Measurements from ENCODE around the gene INAFM1.
"Not testable (repeated sequence)": the region's sequence is repeated elsewhere in the genome, so short reads cannot be mapped to it uniquely, and the experiment has no call there.

INAFM1 gene

GRCh38 chr19:47267350-47267759, 7.3 kb upstream of the INAFM1 start:
- in situ Hi-C loops (cut with MboI; ENCODE audit: low sequenced_read_pairs) = no loop called here

- in situ Hi-C loops (cut with MboI; ENCODE audit: low sequenced_read_pairs) = no loop called here
Measured at GRCh38 chr19:47268028-47268427, 6.7 kb upstream of the INAFM1 start.

GRCh38 chr19:47269596-47269995, 5.1 kb upstream of the INAFM1 start:
- in situ Hi-C loops (cut with MboI; ENCODE audit: low sequenced_read_pairs) = no loop called here

GRCh38 chr19:47270408-47270807, 4.3 kb upstream of the INAFM1 start:
- in situ Hi-C loops (cut with MboI; ENCODE audit: low sequenced_read_pairs) = no loop called here

GRCh38 chr19:47271949-47272348, 2.7 kb upstream of the INAFM1 start:
- in situ Hi-C loops (cut with MboI; ENCODE audit: low sequenced_read_pairs) = no loop called here

- in situ Hi-C loops (cut with MboI; ENCODE audit: low sequenced_read_pairs) = no loop called here
Measured at GRCh38 chr19:47272448-47273312, 2.0 kb upstream of the INAFM1 start.

- in situ Hi-C loops (cut with MboI; ENCODE audit: low sequenced_read_pairs) = no loop called here
Measured at GRCh38 chr19:47273313-47274070, 1.2 kb upstream of the INAFM1 start.

GRCh38 chr19:47274891-47275761, 441 bp downstream of the INAFM1 start:
- in situ Hi-C loops (cut with MboI; ENCODE audit: low sequenced_read_pairs) = loop anchor here (25.0 kb wide), 1 partner anchor 437 kb away; the partner anchor contains the start of gene EHD2

- in situ Hi-C loops (cut with MboI; ENCODE audit: low sequenced_read_pairs) = loop anchor here (25.0 kb wide), 1 partner anchor 436 kb away; the partner anchor contains the start of gene EHD2
Measured at GRCh38 chr19:47275791-47276461, 1.2 kb downstream of the INAFM1 start.

GRCh38 chr19:47276513-47276912, 1.8 kb downstream of the INAFM1 start:
- in situ Hi-C loops (cut with MboI; ENCODE audit: low sequenced_read_pairs) = loop anchor here (25.0 kb wide), 1 partner anchor 436 kb away; the partner anchor contains the start of gene EHD2

- in situ Hi-C loops (cut with MboI; ENCODE audit: low sequenced_read_pairs) = loop anchor here (25.0 kb wide), 1 partner anchor 432 kb away; the partner anchor contains the start of gene EHD2
Measured at GRCh38 chr19:47280183-47280797, 5.6 kb downstream of the INAFM1 start.

- in situ Hi-C loops (cut with MboI; ENCODE audit: low sequenced_read_pairs) = loop anchor here (25.0 kb wide), 1 partner anchor 429 kb away; the partner anchor contains the start of gene EHD2
Measured at GRCh38 chr19:47283405-47284059, 8.8 kb downstream of the INAFM1 start.

GRCh38 chr19:47284324-47284899, 9.7 kb downstream of the INAFM1 start:
- in situ Hi-C loops (cut with MboI; ENCODE audit: low sequenced_read_pairs) = loop anchor here (25.0 kb wide), 1 partner anchor 428 kb away; the partner anchor contains the start of gene EHD2

GRCh38 chr19:47296036-47296435, 21.4 kb downstream of the INAFM1 start:
- in situ Hi-C loops (cut with MboI; ENCODE audit: low sequenced_read_pairs) = loop anchor here (10.0 to 25.0 kb wide), 2 partner anchors 109 to 416 kb away; partner anchors contain the start of gene EHD2

GRCh38 chr19:47300867-47301266, 26.2 kb downstream of the INAFM1 start:
- in situ Hi-C loops (cut with MboI; ENCODE audit: low sequenced_read_pairs) = not testable (repeated sequence)

- in situ Hi-C loops (cut with MboI; ENCODE audit: low sequenced_read_pairs) = no loop called here
Measured at GRCh38 chr19:47302249-47302648, 27.6 kb downstream of the INAFM1 start.

- in situ Hi-C loops (cut with MboI; ENCODE audit: low sequenced_read_pairs) = no loop called here
Measured at GRCh38 chr19:47303966-47304365, 29.3 kb downstream of the INAFM1 start.

GRCh38 chr19:47305309-47305751, 30.6 kb downstream of the INAFM1 start:
- in situ Hi-C loops (cut with MboI; ENCODE audit: low sequenced_read_pairs) = no loop called here

Data from HL-60/S4 treated with phorbol 12-myristate 13-acetate at 8.2 ng/mL for 4 days and 3 days (cell line).